Measurements from ENCODE around the gene ZBTB8OS.

ZBTB8OS gene

DNA sequence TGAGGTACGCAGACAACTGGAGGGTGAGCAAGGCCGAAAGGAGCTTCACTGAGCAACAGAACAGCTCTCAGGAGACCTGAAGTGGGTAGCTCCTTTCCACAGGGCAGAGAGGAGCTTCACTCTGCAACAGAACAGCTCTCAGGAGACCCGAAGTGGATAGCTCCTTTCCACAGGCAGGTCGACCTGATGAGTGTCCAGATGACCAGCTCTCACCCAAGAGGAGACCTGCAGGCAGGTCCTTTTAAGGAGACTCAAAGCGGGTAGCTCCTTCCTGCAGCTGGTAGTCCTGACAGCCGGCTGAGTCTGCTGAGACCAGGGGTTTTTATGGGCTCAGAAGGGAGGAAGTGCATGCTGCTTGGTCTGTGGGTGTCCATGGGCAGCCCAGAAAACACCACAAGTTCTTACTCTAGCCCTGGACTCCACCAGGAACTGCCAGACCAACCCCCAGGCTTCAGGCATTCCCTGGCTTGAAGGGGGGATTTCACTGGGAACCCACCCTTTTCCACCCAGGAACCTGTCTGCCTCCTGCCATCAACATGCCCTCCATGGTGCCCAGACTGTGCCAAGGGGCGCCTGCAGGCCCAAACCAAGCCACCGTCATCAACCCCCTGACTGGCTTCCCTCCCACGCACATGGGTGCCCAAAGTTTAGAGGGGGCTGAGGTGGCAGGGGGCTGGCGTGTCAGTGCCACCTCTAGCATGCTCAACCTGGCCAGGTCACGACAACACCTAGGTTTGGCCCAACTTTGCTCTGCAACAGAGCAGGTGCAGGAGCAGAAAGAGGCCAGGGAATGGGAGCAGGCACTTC is 43.6 kb downstream of the ZBTB8OS start:
- DNase-seq, result no peak

GRCh38 chr1:32605711-32606424 is 44.5 kb downstream of the ZBTB8OS start:
- DNase-seq, result no peak

GRCh38 chr1:32600034-32600433 is 50.3 kb downstream of the ZBTB8OS start:
- DNase-seq, result no peak

GRCh38 chr1:32592943-32593342 is 57.4 kb downstream of the ZBTB8OS start:
- no peak for DNase-seq

DNA sequence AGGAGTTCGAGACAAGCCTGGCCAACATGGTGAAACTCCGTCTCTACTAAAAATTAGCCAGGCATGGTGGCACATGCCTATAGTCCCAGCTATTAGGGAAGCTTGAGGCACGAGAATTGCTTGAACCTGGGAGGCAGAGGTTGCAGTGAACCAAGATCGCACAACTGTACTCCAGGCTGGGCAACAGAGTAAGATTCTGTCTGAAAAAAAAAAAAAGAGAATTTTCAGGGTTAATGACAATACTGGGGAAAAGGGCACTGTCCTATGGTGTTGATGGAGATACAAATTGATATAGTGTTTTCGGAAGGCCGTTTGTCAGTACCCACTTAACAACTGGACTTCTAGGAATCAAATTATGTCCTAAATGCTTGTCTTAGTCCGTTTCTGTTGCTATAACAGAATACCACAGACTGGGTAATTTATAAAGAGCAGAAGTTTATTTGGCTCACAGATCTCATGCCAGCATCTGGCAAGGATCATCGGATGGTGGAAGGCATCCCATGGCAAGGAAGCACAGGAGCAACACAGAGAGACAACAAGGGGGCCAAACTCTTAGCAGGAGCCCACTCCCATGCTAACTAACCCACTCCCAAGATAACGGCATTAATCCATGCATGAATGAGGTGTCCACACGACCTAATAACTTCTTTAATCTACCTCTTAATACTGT is 69.9 kb downstream of the ZBTB8OS start:
- DNase-seq, result no peak

All from NCI-H2029 treated with DMSO at 0.1 percent for 48 hours (cell line).